ENCODE results near the gene TRNP1.

DNA sequence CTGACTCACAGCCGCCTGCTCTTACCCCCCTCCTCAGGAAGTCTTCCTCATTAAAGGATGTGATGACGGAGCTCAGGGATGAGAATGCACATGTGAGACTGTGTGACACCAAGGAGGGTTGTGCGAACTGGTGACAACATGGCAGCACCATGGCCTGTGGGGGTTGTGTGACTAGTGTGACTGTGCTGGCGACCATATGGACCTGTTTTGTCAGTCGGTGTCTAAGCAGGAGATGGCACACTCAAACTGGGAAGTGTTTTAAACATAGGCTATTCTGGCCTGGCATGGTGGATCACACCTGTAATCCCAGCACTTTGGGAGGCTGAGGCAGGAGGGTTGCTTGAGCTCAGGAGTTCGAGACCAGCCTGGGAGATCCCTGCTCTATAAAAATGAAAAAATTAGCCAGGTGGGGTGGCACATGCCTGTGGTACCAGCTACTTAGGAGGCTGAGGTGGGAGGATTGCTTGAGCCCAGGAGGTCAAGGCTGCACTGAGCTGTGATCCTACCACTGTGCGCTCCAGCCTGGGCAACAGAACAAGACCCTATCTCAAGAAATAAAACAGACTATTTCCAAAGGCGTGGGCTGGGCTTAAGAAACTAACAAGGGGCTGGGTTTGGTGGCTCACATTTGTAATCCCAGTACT is 7.4 kb downstream of the TRNP1 start:
- TF ChIP-seq, protein P1, sequence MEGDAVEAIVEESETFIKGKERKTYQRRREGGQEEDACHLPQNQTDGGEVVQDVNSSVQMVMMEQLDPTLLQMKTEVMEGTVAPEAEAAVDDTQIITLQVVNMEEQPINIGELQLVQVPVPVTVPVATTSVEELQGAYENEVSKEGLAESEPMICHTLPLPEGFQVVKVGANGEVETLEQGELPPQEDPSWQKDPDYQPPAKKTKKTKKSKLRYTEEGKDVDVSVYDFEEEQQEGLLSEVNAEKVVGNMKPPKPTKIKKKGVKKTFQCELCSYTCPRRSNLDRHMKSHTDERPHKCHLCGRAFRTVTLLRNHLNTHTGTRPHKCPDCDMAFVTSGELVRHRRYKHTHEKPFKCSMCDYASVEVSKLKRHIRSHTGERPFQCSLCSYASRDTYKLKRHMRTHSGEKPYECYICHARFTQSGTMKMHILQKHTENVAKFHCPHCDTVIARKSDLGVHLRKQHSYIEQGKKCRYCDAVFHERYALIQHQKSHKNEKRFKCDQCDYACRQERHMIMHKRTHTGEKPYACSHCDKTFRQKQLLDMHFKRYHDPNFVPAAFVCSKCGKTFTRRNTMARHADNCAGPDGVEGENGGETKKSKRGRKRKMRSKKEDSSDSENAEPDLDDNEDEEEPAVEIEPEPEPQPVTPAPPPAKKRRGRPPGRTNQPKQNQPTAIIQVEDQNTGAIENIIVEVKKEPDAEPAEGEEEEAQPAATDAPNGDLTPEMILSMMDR (IDR thresholded peaks at IDR 0.05; ENCODE audit: insufficient read depth, low read depth, low read length) = no peak
- no peak for TF ChIP-seq EZH2 (IDR thresholded peaks at IDR 0.05; ENCODE audit: insufficient read depth, low read length)

All from astrocyte (in vitro differentiated cells and primary cell).